ENCODE data around the gene VTN.

The VTN gene, protein sequence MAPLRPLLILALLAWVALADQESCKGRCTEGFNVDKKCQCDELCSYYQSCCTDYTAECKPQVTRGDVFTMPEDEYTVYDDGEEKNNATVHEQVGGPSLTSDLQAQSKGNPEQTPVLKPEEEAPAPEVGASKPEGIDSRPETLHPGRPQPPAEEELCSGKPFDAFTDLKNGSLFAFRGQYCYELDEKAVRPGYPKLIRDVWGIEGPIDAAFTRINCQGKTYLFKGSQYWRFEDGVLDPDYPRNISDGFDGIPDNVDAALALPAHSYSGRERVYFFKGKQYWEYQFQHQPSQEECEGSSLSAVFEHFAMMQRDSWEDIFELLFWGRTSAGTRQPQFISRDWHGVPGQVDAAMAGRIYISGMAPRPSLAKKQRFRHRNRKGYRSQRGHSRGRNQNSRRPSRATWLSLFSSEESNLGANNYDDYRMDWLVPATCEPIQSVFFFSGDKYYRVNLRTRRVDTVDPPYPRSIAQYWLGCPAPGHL

DNA sequence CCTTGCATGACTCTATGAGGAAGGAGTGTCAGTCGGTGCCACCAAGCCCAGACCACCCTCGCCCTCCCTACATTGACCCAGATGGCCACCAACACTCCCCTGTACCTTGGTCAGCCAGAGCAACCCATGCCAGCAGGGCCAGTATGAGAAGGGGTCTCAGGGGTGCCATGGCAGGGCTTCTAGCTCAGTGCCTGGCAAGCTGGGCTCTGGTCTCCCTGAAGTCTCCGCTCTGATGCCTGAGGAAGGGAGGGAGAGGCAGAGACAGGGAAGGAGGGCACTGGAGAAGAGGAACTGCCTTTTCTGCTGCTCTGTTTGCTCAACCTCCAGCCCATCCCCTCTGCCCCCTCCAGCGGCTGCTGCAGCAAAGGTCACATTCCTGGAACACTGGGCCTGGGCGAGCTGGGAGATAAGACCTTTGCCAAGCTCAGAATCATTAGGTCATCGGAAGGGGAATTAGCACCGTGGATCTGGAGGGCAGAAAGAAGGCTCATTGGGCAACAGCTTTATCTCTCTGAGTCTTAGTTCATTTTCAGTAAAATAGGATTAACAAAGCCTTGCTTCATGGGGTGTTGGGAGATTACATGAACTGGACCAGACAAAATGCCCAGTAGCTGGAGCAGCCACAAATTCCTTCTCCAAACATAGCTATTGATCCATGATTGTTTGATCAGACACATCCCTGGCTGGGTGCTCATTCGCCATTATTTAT lies at the start of gene VTN:
TSS of gene VTN (minus strand) at position 273 of the 709 bp plus-strand sequence. CDS start at position 169, 104 bp downstream.
- DNase-seq (ENCODE audit: low spot score) = peak; percentile 96

DNA sequence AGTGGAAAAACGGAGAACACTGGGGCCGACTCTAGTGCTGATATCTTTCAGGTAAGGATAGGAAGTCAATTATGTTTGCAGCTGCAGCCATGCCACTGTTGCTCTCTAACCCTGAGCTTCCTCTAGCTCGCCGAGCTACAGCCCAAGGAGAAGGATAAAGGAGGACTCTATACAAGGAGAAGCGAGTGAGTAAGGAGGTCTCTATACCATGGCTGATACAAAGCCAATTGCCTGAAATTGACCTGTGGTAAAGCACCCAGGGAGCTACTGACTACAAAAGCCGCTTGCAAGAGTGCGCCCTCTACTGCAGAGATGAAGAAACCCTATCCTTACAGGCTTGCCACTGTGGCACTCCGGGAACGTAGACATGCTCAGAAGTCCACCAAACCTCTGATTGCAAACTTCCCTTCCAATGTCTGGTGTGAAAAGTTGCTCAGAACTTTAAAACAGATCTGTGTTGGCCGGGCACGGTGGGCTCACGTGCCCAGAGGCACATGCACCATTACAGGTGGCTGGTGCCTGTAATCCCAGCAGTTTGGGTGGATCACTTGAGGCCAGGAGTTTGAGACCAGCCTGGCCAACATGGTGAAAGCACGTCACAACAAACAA lies 46.7 kb upstream of the VTN start:
- DNase-seq (ENCODE audit: low spot score) = peak; percentile 79

DNA sequence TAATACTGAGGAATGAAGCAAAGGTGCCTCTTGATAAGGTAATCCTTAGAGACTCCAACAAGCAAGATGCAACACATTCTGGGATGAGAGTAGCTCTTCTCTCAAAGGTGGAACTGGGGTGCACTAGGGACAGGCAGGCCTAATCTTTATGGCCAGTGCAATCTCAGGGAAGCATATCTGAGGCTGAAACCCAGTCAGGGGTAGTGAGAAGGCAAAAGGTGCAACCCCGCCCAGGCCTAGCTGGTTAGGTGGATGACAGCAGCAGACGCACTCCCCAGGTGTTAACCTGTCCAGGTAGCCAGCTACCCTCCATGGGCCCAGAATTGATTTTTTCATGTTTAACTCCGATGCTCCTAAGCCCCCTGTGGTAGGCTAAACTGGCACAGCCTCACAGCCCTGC lies 45.8 kb upstream of the VTN start:
- DNase-seq (ENCODE audit: low spot score) = no peak

DNA sequence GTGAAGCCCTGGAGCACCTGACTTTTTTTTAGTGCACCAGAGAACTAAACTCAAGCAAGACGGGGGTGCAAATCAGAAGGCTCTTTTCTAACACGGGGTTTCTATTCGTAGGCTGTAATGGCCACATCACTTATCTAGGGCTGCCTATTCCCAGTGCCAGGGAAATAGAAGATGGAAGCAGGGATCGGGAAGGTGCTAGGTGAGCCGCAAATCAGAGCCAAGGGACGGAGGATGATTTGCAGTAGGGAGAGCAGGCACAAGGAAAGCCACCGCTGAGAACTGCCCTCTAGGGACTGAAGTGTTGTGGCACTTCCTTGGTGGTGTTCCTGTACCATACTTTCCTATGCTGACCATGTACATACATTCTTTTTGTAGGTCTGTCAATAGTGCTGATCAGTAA lies 43.7 kb upstream of the VTN start:
- DNase-seq (ENCODE audit: low spot score) = no peak

DNA sequence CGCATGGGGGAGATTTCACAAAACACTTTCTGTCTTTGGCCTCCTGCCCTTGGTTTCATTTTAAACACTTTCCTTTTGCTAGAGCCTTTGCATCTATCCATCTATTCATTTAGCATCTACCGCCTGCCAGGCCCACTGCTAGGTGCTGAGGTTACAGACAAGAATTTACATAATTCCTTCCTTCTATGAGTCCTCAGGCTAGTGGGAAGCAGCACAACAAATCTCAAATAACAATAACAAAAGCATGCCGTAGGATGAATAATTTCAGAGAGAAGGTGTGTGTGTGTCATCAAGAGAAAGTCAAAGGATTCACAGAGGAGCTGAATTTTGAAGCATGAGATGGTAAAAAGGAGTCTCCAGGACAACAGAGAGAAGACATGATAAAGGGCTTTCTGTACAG lies 42.0 kb upstream of the VTN start:
- DNase-seq (ENCODE audit: low spot score) = no peak

DNA sequence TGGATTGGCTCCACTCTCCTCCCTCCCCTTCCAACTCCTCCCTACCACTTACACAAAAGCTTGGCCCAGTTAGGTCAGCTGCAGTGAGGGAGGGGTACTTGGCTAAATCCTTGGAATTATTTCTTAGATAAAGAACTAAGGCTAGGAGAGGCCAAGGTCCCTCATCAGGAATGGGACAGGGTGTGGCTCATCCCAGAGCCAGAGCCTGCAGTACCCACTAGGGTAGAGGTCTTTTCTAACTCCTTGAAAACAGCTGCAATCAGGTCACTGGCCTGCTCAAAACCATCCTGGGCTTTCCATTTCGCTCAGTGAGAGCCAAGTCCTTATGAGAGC lies 37.8 kb upstream of the VTN start:
- no peak for DNase-seq (ENCODE audit: low spot score)

DNA sequence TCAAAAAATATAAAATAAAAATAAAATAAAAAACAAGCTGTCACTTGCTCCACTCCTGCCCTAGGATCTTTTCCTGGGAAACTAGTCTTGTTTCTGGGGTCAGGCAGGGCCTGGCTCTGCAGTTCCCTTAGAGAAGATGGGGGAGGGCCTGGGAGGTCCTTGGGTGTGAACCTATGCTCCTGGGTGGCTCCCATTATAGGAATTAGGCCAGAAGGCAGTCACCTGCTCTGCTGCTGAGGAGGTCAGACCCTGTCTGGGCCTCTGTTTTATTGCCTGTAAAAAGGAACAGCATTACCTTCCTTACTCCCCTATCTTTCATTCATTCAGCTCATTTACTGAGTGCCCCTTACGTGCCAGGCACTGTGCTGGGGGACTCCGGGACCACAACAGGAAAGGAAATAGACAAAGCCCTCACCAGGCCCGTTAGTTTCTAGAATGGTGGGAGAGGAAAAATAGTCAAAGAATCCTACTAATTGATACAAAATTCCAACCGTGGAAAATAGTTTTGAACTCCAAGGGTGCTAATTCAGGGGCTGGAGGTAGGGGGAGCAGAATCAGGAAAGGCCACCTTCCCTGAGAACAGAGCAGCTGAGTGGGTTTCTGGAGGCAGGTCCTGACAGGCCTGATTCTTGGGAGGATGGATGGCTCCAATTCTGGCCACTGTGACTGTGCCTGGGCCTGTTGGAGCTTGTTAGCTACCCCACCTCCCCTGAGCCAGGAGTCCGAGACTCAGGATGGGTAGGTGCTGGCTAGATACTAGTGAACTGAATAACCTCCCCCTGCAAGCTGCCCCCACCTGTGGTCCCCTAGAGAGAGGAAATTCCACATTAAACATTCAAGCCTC lies 37.2 kb upstream of the VTN start:
- DNase-seq (ENCODE audit: low spot score) = no peak

DNA sequence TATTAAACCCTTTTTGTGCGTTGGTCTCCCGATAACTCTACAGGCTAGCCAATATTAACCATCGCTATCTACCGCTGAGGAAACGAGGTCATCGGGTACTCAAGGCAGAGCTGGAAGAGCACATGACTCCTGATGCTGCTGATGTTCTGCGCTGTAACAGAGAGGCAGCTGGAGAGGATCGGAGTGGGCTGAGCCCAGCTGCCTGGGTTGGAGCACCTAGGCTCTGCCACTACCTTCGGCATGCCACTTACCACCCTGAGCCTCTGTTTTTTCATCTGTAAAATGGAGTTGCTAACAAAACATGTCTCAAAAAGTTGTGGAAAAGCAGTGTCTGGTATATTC lies 36.3 kb upstream of the VTN start:
- no peak for DNase-seq (ENCODE audit: low spot score)

DNA sequence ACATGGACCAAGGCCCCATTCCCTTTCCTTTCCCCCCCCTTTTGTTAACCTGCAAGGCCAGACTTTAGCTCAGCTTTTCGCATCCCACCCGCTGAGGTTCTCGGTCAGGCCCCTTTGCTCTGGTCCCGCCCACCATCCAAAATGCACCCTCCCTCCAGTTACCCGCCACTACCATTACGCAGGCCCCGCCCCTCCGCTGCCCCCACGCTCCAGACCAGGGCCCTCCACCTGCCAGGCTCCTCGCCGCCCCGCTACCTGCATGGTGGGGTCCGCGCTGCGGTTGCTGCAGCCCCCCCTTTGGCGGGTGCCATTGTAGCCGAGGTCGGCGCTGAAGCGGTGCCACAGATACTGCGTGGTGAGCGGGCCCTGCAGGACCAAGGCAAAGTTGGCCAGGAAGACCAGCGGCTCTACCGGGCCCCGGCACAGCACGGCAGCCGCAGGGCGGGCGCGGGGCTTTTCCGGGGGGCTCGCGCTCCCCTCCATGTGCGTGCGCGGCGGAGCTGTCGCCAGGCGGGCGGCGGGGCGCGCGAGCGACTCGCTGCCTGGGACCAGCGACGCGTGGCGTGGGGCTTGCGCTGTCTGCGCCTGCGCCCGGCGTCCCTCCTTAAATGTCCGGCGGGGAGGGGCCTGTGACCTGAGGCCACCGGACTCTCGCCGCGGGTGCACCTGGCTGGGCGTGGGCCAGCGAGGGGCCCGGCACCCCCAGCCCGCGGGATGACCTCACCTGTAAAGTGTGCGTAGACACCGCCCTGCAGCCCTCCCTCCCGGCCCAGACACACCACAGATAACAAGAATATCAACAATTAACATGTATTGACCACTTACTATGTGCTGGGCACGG lies 35.7 kb upstream of the VTN start, which contains the start of gene SLC46A1:
TSS of gene SLC46A1 (minus strand) at position 581 of the 841 bp plus-strand sequence. CDS start at position 483, 98 bp downstream.
- DNase-seq (ENCODE audit: low spot score) = peak; percentile 68

DNA sequence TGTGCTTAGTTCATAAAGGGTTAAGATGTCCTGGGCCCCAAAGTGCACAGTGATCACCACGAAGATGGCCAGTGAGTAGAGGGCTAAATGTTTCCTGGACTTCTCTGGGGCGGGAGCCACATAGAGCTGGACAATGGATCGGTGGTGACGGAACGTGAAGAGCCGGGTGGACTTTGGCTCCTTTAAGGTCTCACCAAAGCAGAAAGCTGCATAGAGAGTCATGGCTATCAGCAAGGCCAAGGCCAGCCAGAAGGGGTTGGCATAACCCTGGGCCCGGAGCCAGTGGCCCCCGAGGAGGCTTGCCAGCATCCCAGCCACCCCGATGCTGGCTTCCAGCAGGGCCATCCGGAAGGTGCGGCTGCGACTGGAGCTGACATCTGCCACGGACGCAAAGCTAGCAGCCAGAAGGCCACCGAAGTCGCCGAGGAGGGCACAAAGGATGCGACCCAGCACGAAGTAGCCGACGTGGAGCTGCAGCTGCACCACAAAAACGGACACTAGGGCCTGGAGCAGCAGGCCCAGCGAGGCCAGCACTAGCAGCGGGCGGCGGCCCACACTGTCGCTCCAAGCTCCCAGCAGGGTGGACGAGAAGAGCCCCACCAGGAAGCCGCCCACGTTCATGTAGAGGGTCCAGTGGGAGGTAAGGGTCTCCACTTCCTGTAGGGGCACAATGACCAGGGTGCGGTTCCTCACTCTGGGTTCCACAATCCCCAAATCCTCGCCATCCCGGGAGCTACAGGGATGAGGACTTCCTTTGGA lies 34.9 kb upstream of the VTN start:
- DNase-seq (ENCODE audit: low spot score) = peak; percentile 43

DNA sequence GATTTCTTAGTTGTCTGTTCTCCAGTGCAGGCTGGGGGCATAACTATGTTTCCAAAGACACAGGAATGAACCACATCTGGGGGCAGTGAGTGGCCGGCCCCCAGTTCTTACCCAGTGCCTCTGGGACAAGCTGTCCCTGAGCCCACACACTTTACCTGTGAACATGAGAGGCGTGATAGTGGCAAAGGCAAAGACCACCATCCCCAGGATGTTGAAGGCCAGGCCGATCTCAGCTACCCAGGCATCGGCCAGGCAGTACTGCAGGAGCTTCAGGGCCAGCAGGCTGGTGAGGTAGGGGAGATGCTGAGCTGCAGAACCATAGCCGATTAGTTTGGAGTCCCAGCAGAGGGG lies 34.3 kb upstream of the VTN start:
- DNase-seq (ENCODE audit: low spot score) = no peak

DNA sequence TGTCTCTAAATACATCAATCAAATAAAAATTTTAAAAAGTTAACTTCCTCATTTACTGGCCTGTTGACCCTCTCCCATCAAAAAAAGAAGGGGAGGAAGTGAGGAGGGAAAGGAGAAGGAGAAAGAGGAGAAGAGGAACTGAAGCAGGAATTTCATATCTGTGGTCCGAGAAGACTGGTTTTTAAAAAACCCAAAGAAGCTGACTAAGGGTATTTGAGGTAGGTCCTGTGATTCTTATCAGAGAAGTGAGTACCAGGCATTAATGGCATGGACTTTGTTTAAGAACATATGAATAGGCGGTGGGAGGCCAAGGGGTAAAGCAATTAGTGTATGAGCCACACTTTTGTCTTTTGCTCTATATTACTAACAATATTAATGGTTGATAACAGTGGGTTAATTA lies 33.9 kb upstream of the VTN start:
- DNase-seq (ENCODE audit: low spot score) = no peak

DNA sequence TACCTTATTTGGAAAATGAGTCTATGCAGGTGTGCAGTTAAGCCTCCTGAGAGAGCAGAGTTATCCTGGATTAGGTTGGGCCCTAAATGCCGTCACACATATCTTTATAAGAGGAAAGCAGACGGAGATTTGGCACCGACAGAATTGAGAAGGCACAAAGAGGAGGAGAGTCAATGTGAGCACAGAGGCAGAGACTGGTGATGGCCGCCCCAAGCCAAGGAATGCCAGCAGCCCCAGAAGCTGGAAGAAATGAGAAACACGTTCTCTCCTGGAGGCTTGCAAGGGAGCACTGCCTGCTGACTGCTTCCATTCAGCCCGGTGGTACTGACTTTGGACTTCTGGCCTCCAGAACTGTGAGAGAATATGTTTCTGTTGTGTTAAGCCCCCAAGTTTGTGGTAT lies 32.7 kb upstream of the VTN start:
- no peak for DNase-seq (ENCODE audit: low spot score)

DNA sequence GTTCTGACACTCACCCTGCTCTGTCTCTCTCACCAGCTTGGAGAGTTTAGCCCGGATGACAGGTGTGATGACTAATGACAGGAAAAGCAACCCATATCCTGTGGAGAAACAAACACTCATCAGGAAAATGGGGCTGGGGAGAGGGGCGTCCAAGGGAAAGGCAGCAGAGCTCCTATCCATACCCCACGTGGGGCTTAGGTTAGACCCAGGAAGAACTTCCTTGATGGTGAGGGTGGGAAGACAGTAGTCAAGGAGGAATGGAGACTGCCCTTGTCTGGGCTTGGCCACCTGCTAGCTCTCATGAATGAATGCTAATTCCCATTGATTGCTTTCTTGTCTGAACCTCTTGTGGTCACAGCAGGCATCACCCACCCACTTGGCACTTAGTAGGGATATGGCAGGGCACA lies 32.1 kb upstream of the VTN start:
- no peak for DNase-seq (ENCODE audit: low spot score)

DNA sequence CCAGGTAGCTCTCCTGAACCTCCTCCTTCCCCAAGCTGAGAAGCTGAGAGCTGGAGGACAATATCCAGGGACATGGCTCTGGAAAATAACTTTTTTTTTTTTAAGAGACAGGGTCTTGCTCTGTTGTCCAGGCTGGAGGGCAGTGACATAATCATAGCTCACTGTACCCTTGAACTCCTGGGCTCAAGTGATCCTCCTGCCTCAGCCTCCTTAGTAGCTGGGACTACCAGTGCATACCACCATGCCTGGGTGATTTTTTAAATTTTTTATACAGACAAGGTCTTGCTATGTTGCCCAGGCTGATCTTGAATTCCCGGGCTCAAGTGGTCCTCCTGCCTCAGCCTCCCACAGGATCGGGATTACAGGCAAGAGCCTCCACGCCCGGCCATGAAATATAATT lies 29.7 kb upstream of the VTN start:
- DNase-seq (ENCODE audit: low spot score) = no peak

DNA sequence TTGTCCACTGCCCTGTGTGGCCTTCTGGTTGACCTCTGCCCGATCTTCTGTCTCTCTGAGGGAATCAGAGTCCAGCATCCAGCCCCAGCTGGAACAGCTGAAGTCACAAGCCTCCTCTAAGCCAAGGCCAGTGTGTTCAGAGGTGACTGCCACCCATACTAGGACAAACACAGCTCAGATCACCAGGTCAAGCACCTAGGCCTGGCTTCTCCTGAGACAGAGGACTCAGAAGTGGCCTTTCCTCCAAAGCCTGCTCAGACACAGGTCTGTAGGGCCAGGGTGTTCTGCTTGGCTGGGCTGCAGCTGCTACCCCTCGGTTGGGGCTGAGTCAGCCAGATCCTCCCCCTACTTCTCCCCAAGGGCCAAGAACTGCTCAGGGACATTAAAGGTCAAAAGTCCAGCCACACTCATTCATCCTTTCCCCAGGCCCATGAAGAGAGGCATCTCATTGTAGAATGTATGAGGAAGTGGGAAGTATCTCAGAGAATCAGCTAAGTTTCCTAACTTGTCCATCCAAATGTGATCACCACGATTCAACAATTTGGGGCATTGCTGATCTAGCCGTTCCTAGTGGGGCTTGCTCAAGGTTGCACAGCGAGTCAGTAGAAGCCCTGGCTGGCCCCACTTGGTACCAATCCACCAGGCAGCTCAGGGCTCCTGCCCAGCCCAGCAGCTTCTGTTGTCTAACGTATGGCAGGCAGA lies 28.3 kb upstream of the VTN start:
- no peak for DNase-seq (ENCODE audit: low spot score)

DNA sequence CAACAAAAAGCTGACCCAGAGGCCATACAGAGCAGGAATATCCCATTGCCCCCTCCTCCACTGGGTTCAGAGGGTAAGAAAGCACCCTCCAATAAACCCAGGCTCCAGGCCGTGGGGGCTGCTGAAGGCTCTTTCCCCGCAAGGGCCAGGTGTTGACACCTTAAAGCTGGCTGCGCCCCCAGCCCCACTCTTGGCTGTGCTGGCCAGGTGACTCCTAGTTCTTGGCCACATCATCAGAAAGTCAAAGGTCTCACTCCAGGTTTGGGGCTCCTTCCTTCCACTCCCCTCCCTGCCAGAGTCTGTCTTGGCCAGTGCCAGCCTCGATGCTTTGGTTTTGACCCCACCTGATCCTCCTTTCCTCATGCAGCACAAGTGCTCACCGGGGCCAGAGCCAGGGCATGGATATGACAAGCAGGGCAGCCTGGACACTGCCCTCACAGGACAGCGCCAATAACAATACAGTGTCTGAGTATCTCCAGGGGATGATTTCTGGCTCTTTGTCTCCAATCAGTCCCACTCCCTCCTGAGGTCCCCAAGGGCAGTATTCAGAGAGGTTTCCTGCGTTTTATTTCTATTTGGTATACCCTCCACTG lies 27.7 kb upstream of the VTN start:
- no peak for DNase-seq (ENCODE audit: low spot score)

DNA sequence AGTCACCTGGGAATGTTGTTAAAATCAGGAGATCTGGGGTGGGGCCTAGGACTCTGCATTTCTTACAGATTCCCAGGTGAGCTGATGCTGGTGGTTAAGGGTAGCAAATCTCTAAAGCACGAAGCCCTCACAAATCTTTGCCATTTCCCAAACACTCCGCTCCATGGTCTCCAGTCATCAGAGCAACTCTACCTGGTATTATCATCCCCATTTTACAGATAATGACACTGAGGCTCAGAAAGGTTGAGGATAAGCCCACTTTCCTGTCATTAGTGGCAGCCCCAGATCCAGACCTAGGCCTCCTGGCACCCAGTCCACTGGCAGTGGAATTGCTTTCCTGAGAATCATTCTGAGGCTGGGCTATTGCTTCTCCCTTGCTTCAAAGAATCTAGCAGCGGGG lies 27.2 kb upstream of the VTN start:
- DNase-seq (ENCODE audit: low spot score) = no peak

DNA sequence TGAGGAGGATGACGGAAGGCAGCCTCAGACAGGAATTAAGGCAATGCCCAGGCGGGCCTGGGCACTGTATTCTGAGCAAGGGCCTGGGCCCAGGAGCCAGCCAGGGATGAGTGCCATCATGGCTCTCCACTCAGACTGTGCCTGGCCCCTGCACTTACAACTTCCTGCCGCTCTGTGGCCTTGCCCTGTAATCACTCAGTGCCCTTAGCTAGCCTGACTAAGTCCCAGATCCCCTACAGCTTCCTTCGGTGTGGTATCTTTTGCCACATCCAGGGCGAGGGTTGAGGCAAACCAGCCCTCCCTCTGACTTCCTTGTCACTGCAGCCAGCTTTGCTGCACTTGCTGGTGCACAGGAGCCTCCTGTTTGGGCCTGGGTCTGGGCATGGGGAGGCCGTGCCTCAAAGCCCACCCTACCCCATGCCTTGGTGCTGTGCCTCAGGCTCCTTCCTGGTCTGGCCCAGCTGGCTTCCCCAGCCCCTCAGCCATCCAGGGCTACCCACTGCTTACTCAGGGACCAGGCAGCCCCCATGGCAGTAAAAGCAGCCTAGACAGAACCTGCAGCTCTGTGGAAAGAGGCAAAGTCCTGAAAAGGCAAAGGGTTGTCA lies 26.6 kb upstream of the VTN start:
- no peak for DNase-seq (ENCODE audit: low spot score)

All from HuH-7.5 (cell line).